ENCODE results near the gene ELOVL2. TPM values are rescaled to one million over a fixed set of nuclear protein-coding genes. Genes with fewer than 3 reads are reported as not detected.
A peak's percentile ranks its signal among the peaks of the same experiment; 100 is the strongest.

ELOVL2 gene
- polyA plus RNA-seq, 1 donor (not counting 4 experiments of a cell fraction or from before 2014, with no cell fraction given): 0.05 TPM

DNA sequence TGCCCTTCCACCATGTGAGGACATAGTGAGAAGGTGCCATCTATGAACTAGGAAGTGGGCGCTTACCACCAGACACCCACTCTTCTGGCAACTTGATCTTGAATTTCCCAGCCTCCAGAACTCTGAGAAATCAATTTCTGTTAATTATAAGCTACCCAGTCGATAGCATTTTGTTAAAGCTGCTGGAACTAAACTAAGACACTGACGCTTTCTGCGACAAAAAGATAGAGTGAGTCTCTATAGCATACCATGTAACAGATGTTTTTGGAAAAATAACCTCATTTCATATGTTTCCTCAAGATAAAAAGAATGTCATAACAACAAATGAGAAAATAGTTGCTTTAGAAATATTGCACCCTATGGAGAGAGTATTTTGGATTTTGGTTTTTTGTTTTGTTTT, 34.2 kb upstream of the ELOVL2 start:
- Histone ChIP-seq H3K4me1 (ENCODE audit: control insufficient read depth, extremely low read depth, insufficient read depth, low read length) (peaks cover 16% of the 10 kb centered on the region), H3K9ac (ENCODE audit: control insufficient read depth, extremely low read depth, insufficient read depth, low read length) (no peak overlapping the region), H3K9me3 (ENCODE audit: control insufficient read depth, low read depth, low read length) (no peaks in the 10 kb centered on the region), H3K4me2 (ENCODE audit: control insufficient read depth, extremely low read depth, insufficient read depth, low read depth, low read length) (no peak overlapping the region), H3K27me3 (ENCODE audit: control insufficient read depth, extremely low read depth, insufficient read depth, low read length) (no peaks in the 10 kb centered on the region), H3K79me2 (ENCODE audit: control insufficient read depth, insufficient read depth, low read length) (no peaks in the 10 kb centered on the region), H3K9me1 (ENCODE audit: control insufficient read depth, extremely low read depth, insufficient read depth, low read length) (no peaks in the 10 kb centered on the region), H2AFZ (ENCODE audit: control insufficient read depth, low read length) (no peak overlapping the region), H3K4me3 (ENCODE audit: control insufficient read depth in 2 of 3, extremely low read depth in 1 of 3, insufficient read depth in 2 of 3, low read depth in 1 of 3, low read length in 3 of 3) (no peak overlapping the region), H3K27ac (ENCODE audit: control insufficient read depth, insufficient read depth, low read length) (no peak overlapping the region), H4K20me1 (ENCODE audit: control insufficient read depth, extremely low read depth, insufficient read depth, low read length) (no peaks in the 10 kb centered on the region), H3K36me3 (ENCODE audit: control insufficient read depth in 2 of 2, extremely low read depth in 1 of 2, insufficient read depth in 2 of 2, low read length in 2 of 2) (no peaks in the 10 kb centered on the region)
- TF ChIP-seq, protein P1, sequence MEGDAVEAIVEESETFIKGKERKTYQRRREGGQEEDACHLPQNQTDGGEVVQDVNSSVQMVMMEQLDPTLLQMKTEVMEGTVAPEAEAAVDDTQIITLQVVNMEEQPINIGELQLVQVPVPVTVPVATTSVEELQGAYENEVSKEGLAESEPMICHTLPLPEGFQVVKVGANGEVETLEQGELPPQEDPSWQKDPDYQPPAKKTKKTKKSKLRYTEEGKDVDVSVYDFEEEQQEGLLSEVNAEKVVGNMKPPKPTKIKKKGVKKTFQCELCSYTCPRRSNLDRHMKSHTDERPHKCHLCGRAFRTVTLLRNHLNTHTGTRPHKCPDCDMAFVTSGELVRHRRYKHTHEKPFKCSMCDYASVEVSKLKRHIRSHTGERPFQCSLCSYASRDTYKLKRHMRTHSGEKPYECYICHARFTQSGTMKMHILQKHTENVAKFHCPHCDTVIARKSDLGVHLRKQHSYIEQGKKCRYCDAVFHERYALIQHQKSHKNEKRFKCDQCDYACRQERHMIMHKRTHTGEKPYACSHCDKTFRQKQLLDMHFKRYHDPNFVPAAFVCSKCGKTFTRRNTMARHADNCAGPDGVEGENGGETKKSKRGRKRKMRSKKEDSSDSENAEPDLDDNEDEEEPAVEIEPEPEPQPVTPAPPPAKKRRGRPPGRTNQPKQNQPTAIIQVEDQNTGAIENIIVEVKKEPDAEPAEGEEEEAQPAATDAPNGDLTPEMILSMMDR (optimal IDR thresholded peaks at IDR 0.05 in 1 of 3, IDR thresholded peaks at IDR 0.05 in 1 of 3, conservative IDR thresholded peaks at IDR 0.05 in 1 of 3; ENCODE audit: extremely low read depth in 1 of 3, insufficient read depth in 2 of 3, low read length in 3 of 3): no peak
- no peak for TF ChIP-seq EZH2 (IDR thresholded peaks at IDR 0.05; ENCODE audit: low read length)
- dilution Hi-C loops (cut with MboI; ENCODE audit: extremely low pct_ligation_motif_present, low sequenced_read_pairs): no loop called here
- no peak for FAIRE-seq
- DNase-seq (ENCODE audit: low read depth, low spot score): no peak

GRCh38 chr6:11076540-11076939, 32.4 kb upstream of the ELOVL2 start:
- H3K9ac ChIP-seq (ENCODE audit: control insufficient read depth, extremely low read depth, insufficient read depth, low read length): no peak overlapping the region
- peaks cover 16% of the 10 kb centered on the region for H3K4me1 ChIP-seq (ENCODE audit: control insufficient read depth, extremely low read depth, insufficient read depth, low read length)
- no peak overlapping the region for H3K27ac ChIP-seq (ENCODE audit: control insufficient read depth, insufficient read depth, low read length)
- H3K9me3 ChIP-seq (ENCODE audit: control insufficient read depth, low read depth, low read length): no peaks in the 10 kb centered on the region
- H4K20me1 ChIP-seq (ENCODE audit: control insufficient read depth, extremely low read depth, insufficient read depth, low read length): no peaks in the 10 kb centered on the region
- DNase-seq (ENCODE audit: low read depth, low spot score) (no peak), FAIRE-seq (peak; percentile 46)
- no peaks in the 10 kb centered on the region for H3K36me3 ChIP-seq (ENCODE audit: control insufficient read depth in 2 of 2, extremely low read depth in 1 of 2, insufficient read depth in 2 of 2, low read length in 2 of 2)
- peak overlapping the region; percentile 80 for H2AFZ ChIP-seq (ENCODE audit: control insufficient read depth, low read length)
- TF ChIP-seq EZH2 (IDR thresholded peaks at IDR 0.05; ENCODE audit: low read length): no peak
- TF ChIP-seq, protein P1 (optimal IDR thresholded peaks at IDR 0.05 in 1 of 3, IDR thresholded peaks at IDR 0.05 in 1 of 3, conservative IDR thresholded peaks at IDR 0.05 in 1 of 3; ENCODE audit: extremely low read depth in 1 of 3, insufficient read depth in 2 of 3, low read length in 3 of 3): no peak
- H3K9me1 ChIP-seq (ENCODE audit: control insufficient read depth, extremely low read depth, insufficient read depth, low read length): no peaks in the 10 kb centered on the region
- no peaks in the 10 kb centered on the region for H3K79me2 ChIP-seq (ENCODE audit: control insufficient read depth, insufficient read depth, low read length)
- H3K27me3 ChIP-seq (ENCODE audit: control insufficient read depth, extremely low read depth, insufficient read depth, low read length): no peaks in the 10 kb centered on the region
- dilution Hi-C loops (cut with MboI; ENCODE audit: extremely low pct_ligation_motif_present, low sequenced_read_pairs): no loop called here
- H3K4me3 ChIP-seq (ENCODE audit: control insufficient read depth in 2 of 3, extremely low read depth in 1 of 3, insufficient read depth in 2 of 3, low read depth in 1 of 3, low read length in 3 of 3): no peak overlapping the region
- peak overlapping the region; percentile 41 for H3K4me2 ChIP-seq (ENCODE audit: control insufficient read depth, extremely low read depth, insufficient read depth, low read depth, low read length)
